Measurements from ENCODE around the gene NSMF. TPM values are rescaled to one million over a fixed set of nuclear protein-coding genes. Genes with fewer than 3 reads are reported as not detected.

Gene NSMF
- total RNA-seq, 2 donors from 2014 or later = 41.5 to 54.2 TPM

DNA sequence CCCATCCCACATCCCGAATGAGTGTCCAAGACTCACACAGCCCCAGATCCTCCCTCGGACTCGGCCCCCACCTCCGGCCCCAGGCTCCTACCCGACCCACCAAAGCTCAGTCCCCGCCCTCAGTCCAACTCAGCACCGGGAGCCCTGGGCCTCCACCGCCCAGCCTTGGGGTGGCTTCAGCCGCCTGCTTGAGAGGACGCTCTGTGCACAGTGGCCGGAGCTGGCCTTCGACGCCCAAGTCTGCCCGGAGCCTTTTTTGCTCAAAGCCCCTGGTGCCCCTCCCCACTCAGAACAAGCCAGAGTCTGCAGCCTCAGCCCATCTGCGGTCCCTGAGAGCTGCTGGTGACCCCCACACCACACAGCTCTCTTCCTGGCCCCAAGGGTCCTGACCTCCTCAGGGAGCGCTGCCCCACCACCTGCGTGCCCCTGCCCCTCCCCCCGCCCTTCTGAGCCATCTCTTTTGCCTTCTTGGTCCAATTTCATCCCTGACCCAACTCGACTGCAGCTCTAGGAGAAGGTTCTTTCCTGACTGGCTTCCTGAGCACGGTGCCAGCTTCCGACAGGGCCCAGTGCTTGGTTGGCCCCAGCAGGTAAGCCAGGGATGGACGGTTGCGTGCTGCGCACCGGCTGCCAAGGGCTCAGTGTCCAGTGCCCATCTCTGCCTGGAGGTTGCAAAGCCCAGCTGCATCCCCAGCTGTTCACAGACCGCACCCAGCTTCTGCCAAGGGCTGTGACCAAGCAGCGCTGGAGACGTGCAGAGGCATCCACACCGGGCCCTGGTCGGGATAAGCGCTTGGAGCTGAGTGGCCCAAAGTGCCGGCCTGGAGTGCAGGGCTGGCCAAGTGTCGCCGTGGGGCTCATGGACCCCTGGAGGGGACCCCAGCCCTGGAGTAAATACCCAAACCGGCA lies 27.7 kb upstream of the NSMF start:
- no peak for ATAC-seq

DNA sequence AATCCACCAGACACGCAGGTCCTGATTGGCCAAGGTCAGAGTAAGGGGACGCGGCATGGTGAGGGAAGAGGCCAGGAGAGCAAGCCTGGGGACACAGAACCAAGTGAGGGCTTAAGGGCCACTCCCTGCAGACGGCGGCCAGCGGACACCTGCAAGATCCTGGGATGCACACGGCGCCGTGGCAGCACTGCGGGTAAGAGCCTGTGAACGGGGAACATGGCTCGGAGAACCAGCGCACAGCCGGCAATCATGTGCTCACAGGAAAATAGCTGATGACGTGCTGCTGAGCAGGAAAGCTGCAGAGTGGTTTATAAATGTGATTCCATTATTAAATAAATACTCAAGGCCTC lies 27.0 kb upstream of the NSMF start:
- H3K27ac Mint-ChIP-seq = no peak overlapping the region
- ATAC-seq (no peak), DNase-seq (no peak)
- H3K27me3 Mint-ChIP-seq = no peaks in the 10 kb centered on the region
- H3K9me3 ChIP-seq (ENCODE audit: control insufficient read depth, low read length, poor library complexity, severe bottlenecking) = no peaks in the 10 kb centered on the region
- no peak overlapping the region for H3K4me3 Mint-ChIP-seq
- no peaks in the 10 kb centered on the region for H3K36me3 Mint-ChIP-seq (ENCODE audit: low read depth)
- H3K4me1 Mint-ChIP-seq = peaks cover 3% of the 10 kb centered on the region

More for the DNA sequence above, 27.7 kb upstream of the NSMF start:
- no peaks in the 10 kb centered on the region for H3K9me3 ChIP-seq (ENCODE audit: control insufficient read depth, low read length, poor library complexity, severe bottlenecking)
- Mint-ChIP-seq H3K36me3 (ENCODE audit: low read depth) (no peaks in the 10 kb centered on the region), H3K27ac (no peak overlapping the region), H3K27me3 (no peaks in the 10 kb centered on the region), H3K4me3 (no peak overlapping the region), H3K4me1 (peaks cover 4% of the 10 kb centered on the region)
- no peak for DNase-seq

DNA sequence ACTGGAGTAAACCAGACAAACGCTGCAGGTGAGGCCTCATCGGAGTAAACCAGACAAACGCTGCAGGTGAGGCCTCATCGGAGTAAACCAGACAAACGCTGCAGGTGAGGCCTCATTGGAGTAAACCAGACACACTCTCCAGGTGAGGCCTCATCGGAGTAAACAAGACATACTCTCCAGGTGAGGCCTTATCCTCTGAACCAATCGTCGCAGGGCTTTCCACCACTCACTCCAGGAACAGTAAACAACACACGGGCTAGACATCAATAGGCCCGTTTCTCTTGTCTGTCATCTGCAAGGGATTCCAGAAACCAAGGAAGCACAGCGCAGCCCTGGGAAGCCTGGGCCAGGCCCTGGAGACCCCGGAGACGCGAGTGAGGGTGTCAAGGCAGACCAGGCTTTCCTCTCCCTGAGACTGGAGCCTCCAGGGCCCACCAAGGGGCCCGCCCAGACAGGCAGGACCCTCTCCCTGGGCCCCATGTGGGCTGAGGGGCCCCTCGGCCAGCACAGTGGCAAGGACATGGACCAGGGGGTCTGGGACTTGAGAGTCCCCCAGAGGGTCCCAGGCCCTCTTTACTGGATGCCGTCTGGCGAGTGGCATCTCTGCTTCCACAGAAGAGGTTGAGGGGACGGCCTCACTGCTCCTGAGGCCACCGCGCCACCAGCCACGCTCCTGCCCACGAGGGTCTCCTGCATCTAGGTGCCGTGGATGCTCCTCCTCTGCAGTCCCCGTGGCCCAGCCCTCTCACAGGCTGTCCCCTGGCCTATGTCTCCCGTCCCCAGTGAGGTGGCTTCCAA lies 26.4 kb upstream of the NSMF start:
- no peaks in the 10 kb centered on the region for H3K9me3 ChIP-seq (ENCODE audit: control insufficient read depth, low read length, poor library complexity, severe bottlenecking)
- Mint-ChIP-seq H3K27ac (no peak overlapping the region), H3K36me3 (ENCODE audit: low read depth) (no peaks in the 10 kb centered on the region), H3K27me3 (no peaks in the 10 kb centered on the region), H3K4me3 (no peak overlapping the region), H3K4me1 (peaks cover 2% of the 10 kb centered on the region)
- DNase-seq (no peak), ATAC-seq (no peak)

DNA sequence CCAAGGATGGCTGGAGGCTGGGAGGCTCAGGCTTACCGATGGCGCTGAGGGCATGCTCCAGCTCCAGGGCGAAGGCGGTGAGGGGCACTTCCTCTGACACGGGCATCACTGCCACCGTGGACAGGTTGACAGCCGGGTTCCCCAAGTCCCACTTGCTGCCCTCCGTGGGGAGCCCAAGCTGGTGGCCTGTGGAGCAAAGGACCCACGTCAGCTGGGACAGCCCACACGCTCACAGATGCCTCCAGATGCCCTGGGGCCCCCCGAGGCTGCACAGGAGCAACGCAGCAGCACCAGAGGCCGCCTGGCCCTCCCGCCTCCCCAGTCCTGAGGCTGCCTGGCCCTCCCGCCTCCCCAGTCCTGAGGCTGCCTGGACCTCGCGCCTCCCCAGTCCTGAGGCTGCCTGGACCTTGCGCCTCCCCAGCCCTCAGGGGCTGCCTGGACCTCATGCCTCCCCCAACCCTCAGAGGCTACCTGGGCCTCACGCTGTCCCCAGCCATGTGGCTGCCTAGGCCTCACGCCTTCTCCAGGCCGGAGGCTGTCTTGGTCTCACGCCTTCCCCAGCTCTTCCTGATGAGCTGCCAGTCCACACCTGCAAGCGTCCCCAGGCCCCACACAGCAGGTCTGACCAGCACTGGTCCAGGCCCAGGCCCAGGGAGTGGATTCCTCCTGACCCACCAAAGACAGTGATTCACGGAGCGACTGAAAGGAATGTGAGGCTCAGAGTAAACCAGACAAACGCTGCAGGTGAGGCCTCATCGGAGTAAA lies 25.6 kb upstream of the NSMF start:
- H3K36me3 Mint-ChIP-seq (ENCODE audit: low read depth) = no peaks in the 10 kb centered on the region
- no peak overlapping the region for H3K27ac Mint-ChIP-seq
- no peak overlapping the region for H3K4me3 Mint-ChIP-seq
- no peaks in the 10 kb centered on the region for H3K4me1 Mint-ChIP-seq
- ATAC-seq (no peak), DNase-seq (no peak)
- no peaks in the 10 kb centered on the region for H3K27me3 Mint-ChIP-seq
- no peaks in the 10 kb centered on the region for H3K9me3 ChIP-seq (ENCODE audit: control insufficient read depth, low read length, poor library complexity, severe bottlenecking)

DNA sequence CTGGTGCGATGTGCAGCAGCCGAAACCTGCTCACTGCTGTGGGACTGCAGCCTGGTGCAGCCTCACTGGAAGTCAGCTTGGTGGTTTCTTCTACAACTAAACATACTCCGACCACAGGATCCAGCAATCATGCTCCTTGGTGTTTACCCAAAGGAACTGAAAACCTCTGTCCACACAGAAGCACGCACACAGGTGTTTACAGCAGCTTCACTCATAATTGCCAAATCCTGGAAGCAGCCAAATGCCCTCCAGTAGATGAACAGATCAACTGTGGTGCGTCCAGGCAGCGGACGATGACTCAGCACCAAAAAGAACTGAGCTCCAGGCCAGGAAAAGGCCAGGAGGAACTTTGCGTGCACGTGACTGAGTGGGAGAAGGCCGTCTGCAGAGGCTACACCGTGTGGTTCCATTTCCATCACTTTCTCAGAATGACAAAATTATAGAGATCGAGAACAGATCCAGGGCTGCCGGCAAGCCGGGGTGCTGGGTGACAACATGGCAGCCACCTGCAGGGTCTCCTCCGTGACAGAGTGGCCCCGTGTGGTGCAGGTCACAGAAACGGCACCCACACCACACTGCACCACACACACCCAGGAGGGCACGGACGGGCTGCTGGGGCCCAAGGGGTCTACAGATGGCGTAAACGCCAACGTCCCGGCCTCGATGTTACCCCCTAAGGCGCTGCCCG lies 23.1 kb upstream of the NSMF start:
- no peak overlapping the region for H3K4me3 Mint-ChIP-seq
- no peak for DNase-seq
- no peaks in the 10 kb centered on the region for H3K27me3 Mint-ChIP-seq
- no peaks in the 10 kb centered on the region for H3K9me3 ChIP-seq (ENCODE audit: control insufficient read depth, low read length, poor library complexity, severe bottlenecking)
- no peak for ATAC-seq
- H3K27ac Mint-ChIP-seq = no peak overlapping the region
- no peaks in the 10 kb centered on the region for H3K36me3 Mint-ChIP-seq (ENCODE audit: low read depth)
- no peaks in the 10 kb centered on the region for H3K4me1 Mint-ChIP-seq

DNA sequence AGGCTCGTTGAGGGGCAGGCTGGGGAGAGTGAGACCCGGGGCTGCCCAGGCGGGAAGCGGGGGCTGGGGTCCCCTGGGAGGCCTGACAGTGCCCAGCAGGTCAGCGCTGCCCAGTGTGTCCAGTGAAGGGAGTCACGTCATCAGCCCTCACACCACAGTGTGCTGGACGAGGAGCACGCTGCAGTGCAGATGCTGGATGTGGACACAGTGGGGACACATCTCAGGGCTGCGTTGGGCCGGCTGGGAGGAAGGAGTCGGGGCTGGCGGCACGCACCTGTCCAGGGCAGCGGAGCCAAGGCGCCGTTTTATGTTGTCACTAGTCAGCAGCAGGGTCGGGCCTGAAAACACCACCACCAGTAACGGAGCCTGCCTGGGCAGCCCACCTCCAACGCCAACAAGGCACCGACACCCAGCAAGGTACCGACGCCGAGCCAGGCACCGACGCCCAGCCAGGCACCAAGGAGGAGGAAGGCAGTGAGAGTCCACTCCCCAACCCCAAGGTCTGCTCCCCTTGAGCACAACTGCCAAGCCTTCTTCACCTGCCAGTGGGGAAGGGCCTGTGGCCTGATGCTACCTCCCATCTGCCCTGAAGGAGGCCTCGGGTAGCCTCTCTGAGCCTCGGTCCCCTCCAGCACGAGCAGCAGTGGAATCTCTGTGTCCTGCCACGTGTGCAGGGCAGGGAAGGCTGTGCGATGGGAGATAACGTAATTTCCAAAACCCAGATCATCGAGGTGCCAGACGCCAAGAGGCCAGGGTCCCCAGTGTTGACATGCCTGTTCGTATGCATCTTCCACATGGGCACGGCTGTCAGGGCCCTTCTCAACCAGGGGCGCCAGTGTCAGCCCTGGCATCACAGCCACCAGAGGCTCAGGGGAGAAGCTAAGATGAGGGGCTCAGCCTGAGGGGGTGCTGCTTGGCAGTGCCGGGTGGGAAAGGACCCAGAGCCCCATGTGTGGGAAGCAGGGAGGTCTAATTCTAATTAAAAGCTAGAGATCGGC lies 21.9 kb upstream of the NSMF start:
- H3K9me3 ChIP-seq (ENCODE audit: control insufficient read depth, low read length, poor library complexity, severe bottlenecking) = no peaks in the 10 kb centered on the region
- Mint-ChIP-seq H3K27ac (no peak overlapping the region), H3K4me3 (no peak overlapping the region), H3K4me1 (no peaks in the 10 kb centered on the region), H3K27me3 (no peaks in the 10 kb centered on the region), H3K36me3 (ENCODE audit: low read depth) (no peaks in the 10 kb centered on the region)
- ATAC-seq (no peak), DNase-seq (no peak)

DNA sequence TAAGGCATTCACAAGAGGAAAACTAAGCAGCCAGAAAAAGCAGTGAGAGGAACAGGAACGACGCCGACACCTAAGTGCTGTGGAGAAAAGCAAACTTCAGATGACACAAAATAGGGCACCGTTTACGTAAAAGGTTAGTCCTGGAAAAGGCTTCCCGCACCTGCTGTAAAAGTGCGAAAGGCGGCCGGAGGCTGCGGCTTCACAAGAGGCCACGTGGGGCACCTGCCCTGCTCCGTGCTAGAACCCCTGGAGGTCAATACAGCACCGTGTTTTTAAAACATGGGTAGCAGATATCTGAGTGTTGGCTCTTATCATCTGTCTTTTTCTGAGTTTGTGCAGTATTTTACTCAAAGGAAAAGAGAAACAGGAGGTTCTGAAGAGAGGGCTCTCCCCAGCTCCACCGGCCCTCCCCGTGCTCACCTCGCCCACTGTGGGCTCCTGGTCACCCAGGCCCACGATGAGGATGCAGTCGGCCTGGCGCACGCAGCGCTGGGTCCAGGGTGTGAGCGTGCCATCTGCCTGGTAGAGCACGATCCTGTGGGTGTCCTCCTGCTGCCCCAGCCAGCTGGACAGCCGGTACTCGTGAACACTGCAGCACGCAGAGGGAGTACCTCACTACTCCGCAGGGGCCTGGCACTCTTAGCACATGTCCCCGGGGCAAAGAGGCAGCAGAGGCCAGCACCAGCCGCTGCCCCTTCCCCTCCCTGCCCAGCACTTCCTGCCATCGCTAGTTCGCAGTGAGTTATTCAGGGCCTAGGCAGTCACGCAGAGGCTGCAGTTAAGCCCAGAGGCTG lies 21.0 kb upstream of the NSMF start:
- Mint-ChIP-seq H3K27ac (no peak overlapping the region), H3K27me3 (no peaks in the 10 kb centered on the region), H3K4me1 (no peaks in the 10 kb centered on the region), H3K4me3 (no peak overlapping the region), H3K36me3 (ENCODE audit: low read depth) (no peaks in the 10 kb centered on the region)
- DNase-seq (no peak), ATAC-seq (no peak)
- no peaks in the 10 kb centered on the region for H3K9me3 ChIP-seq (ENCODE audit: control insufficient read depth, low read length, poor library complexity, severe bottlenecking)

DNA sequence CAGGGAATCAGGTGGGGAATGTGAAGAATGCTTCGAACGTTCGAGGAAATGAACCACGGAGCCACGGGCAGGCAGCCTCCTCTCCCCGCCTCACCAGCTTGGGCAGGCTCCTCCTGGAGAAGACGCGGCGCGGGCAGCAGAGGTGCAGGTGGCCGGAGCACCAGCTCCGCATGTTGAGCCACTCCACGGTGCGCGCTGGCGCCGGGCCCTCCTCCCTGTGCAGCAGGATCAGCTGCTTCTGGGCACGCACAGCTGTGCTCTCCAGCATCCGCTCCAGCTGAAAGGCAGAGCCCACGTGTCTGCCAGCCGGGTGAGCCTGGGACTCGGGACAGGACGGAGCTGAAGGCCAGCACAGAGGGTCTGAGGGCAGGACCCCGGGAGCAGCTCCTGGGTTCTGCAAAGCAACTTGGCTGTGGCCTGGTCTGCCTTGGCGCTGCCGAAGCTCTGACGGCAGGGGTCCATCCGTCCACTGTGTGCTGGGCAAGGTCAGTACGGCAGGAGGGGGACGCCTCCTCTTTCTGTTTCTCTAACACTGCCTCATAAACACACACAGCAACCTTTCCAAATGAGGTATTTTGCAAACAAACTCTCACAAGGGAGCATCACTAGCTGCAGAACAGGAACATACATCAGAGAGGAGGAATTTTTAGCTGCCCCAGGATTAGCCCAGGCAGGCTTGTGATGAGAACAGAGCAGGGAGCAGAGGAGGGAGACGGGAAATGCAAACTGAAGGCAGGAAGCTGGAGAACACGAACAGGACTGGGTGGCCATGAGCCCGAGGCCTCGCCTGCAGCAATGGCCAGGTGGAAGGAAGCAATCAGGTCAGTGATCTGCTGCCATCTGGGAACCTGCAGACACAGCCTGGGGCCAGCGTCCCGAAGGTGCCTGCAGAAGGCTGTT lies 20.1 kb upstream of the NSMF start:
- H3K9me3 ChIP-seq (ENCODE audit: control insufficient read depth, low read length, poor library complexity, severe bottlenecking) = no peaks in the 10 kb centered on the region
- H3K36me3 Mint-ChIP-seq (ENCODE audit: low read depth) = no peaks in the 10 kb centered on the region
- no peaks in the 10 kb centered on the region for H3K27me3 Mint-ChIP-seq
- ATAC-seq = no peak
- DNase-seq = no peak
- no peak overlapping the region for H3K4me3 Mint-ChIP-seq
- H3K27ac Mint-ChIP-seq = no peak overlapping the region
- H3K4me1 Mint-ChIP-seq = no peaks in the 10 kb centered on the region

DNA sequence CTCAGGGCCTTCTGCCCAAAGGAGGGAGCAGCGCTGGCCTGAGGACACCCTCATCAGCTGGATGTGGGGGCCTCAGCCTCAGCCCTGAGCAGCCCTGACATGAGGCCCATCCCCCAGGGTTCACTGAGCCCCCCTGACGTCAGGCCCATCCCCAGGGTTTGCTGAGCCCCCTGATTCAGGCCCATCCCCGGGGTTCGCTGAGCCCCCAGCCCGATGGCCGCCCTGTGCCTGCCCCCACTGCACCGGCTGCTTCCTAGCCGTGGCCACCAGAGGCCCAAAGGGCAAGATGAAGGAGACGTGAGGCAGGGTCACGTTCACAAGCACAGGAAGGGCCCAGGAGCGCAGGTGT lies 19.5 kb upstream of the NSMF start:
- no peak overlapping the region for H3K27ac Mint-ChIP-seq
- no peak for ATAC-seq
- no peaks in the 10 kb centered on the region for H3K27me3 Mint-ChIP-seq
- no peaks in the 10 kb centered on the region for H3K36me3 Mint-ChIP-seq (ENCODE audit: low read depth)
- H3K9me3 ChIP-seq (ENCODE audit: control insufficient read depth, low read length, poor library complexity, severe bottlenecking) = no peaks in the 10 kb centered on the region
- H3K4me3 Mint-ChIP-seq = no peak overlapping the region
- no peak for DNase-seq
- no peaks in the 10 kb centered on the region for H3K4me1 Mint-ChIP-seq

DNA sequence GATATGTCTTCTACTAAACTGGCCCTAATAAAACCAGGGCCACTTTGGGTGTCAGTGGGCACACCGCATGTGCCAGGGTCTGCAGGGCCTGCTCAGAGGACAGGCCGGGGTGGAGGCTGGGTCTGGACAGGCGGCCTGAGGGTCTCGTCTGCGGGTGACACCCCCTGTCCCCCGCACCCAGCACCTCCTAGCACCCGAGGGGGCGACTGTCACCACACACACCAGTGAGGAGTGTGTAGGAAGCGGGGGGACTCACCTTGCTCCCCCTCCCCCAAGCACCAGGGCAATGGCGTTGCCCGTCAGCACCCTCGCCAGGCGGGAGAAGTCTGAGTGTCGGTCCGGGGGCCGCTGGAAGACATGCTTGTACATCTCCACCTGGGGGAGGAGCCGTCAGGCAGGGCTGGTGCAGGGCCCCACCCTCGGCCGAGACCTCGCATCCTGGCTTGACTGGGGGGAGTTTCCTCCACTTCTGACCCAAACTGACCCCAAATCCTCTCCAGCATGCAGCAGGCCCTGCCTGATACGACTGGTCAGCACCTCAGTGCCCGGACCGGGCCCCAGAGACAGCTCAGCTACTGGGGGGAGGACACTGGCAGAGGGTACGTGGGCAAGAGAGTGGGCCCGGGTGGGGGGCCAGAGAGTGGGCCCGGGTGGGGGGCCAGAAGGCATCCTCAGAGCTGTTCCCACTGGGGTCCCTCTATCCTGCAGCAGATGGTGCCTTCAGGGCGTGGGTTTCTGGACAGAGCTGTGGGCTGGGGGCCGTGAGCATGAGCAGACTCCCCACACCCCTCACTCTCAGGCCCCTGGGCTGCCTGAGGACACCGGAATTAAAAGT lies 18.9 kb upstream of the NSMF start:
- H3K9me3 ChIP-seq (ENCODE audit: control insufficient read depth, low read length, poor library complexity, severe bottlenecking) = no peaks in the 10 kb centered on the region
- H3K27ac Mint-ChIP-seq = no peak overlapping the region
- no peak for DNase-seq
- no peak overlapping the region for H3K4me3 Mint-ChIP-seq
- ATAC-seq = no peak
- no peaks in the 10 kb centered on the region for H3K36me3 Mint-ChIP-seq (ENCODE audit: low read depth)
- no peaks in the 10 kb centered on the region for H3K27me3 Mint-ChIP-seq
- H3K4me1 Mint-ChIP-seq = no peaks in the 10 kb centered on the region
